ENCODE results near the gene SCGN. TPM values are rescaled to one million over a fixed set of nuclear protein-coding genes. Genes with fewer than 3 reads are reported as not detected.

SCGN gene
- polyA plus RNA-seq, 1 donor (not counting 4 experiments of a cell fraction or from before 2014, with no cell fraction given) = not detected

- peaks cover 4% of the 10 kb centered on the region for H3K27me3 ChIP-seq (ENCODE audit: control insufficient read depth, extremely low read depth, insufficient read depth, low read length)
- TF ChIP-seq, protein P1, sequence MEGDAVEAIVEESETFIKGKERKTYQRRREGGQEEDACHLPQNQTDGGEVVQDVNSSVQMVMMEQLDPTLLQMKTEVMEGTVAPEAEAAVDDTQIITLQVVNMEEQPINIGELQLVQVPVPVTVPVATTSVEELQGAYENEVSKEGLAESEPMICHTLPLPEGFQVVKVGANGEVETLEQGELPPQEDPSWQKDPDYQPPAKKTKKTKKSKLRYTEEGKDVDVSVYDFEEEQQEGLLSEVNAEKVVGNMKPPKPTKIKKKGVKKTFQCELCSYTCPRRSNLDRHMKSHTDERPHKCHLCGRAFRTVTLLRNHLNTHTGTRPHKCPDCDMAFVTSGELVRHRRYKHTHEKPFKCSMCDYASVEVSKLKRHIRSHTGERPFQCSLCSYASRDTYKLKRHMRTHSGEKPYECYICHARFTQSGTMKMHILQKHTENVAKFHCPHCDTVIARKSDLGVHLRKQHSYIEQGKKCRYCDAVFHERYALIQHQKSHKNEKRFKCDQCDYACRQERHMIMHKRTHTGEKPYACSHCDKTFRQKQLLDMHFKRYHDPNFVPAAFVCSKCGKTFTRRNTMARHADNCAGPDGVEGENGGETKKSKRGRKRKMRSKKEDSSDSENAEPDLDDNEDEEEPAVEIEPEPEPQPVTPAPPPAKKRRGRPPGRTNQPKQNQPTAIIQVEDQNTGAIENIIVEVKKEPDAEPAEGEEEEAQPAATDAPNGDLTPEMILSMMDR (optimal IDR thresholded peaks at IDR 0.05 in 1 of 3, IDR thresholded peaks at IDR 0.05 in 1 of 3, conservative IDR thresholded peaks at IDR 0.05 in 1 of 3; ENCODE audit: extremely low read depth in 1 of 3, insufficient read depth in 2 of 3, low read length in 3 of 3) = no peak
- TF ChIP-seq EZH2 (IDR thresholded peaks at IDR 0.05; ENCODE audit: low read length) = no peak
- FAIRE-seq = no peak
Measured at GRCh38 chr6:25732468-25733198, 80.6 kb downstream of the SCGN start.

DNA sequence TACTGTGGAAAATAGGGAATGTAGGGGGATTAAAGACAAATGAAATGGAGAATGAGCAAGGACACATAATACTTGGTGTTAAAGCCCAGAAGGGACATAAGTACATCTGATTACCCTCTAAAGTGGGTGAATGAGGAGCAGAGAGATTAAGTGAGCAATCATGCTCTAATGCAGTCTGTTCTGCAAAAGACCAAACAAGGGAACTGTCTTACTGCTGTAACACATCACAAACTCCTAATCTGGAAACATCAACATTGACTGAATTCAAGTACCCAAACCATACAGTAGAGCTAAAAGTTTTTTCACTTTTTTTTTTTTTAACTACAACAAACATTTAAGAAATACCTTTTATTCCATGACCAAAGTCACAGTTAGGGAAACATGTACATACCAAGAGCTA, 83.2 kb downstream of the SCGN start:
- H3K79me2 ChIP-seq (ENCODE audit: control insufficient read depth, insufficient read depth, low read length) = no peaks in the 10 kb centered on the region
- dilution Hi-C loops (cut with MboI; ENCODE audit: extremely low pct_ligation_motif_present, low sequenced_read_pairs) = no loop called here
- FAIRE-seq = peak; percentile 36

More at GRCh38 chr6:25732468-25733198, 80.6 kb downstream of the SCGN start:
- Histone ChIP-seq H3K9ac (ENCODE audit: control insufficient read depth, extremely low read depth, insufficient read depth, low read length) (no peak overlapping the region), H3K27ac (ENCODE audit: control insufficient read depth, insufficient read depth, low read length) (no peak overlapping the region), H3K9me3 (ENCODE audit: control insufficient read depth, low read depth, low read length) (no peaks in the 10 kb centered on the region), H3K4me2 (ENCODE audit: control insufficient read depth, extremely low read depth, insufficient read depth, low read depth, low read length) (no peak overlapping the region), H2AFZ (ENCODE audit: control insufficient read depth, low read length) (no peak overlapping the region), H3K79me2 (ENCODE audit: control insufficient read depth, insufficient read depth, low read length) (no peaks in the 10 kb centered on the region), H3K36me3 (ENCODE audit: control insufficient read depth in 2 of 2, extremely low read depth in 1 of 2, insufficient read depth in 2 of 2, low read length in 2 of 2) (no peaks in the 10 kb centered on the region), H3K4me3 (ENCODE audit: control insufficient read depth in 2 of 3, extremely low read depth in 1 of 3, insufficient read depth in 2 of 3, low read depth in 1 of 3, low read length in 3 of 3) (no peak overlapping the region), H3K9me1 (ENCODE audit: control insufficient read depth, extremely low read depth, insufficient read depth, low read length) (no peaks in the 10 kb centered on the region), H3K4me1 (ENCODE audit: control insufficient read depth, extremely low read depth, insufficient read depth, low read length) (no peaks in the 10 kb centered on the region), H4K20me1 (ENCODE audit: control insufficient read depth, extremely low read depth, insufficient read depth, low read length) (no peaks in the 10 kb centered on the region)
- dilution Hi-C loops (cut with MboI; ENCODE audit: extremely low pct_ligation_motif_present, low sequenced_read_pairs) = no loop called here
- no peak for DNase-seq (ENCODE audit: low read depth, low spot score)

More for the DNA sequence above, 83.2 kb downstream of the SCGN start:
- TF ChIP-seq EZH2 (IDR thresholded peaks at IDR 0.05; ENCODE audit: low read length) = no peak
- TF ChIP-seq, protein P1 (optimal IDR thresholded peaks at IDR 0.05 in 1 of 3, IDR thresholded peaks at IDR 0.05 in 1 of 3, conservative IDR thresholded peaks at IDR 0.05 in 1 of 3; ENCODE audit: extremely low read depth in 1 of 3, insufficient read depth in 2 of 3, low read length in 3 of 3) = no peak
- H3K4me2 ChIP-seq (ENCODE audit: control insufficient read depth, extremely low read depth, insufficient read depth, low read depth, low read length) = no peak overlapping the region
- peaks cover 4% of the 10 kb centered on the region for H3K27me3 ChIP-seq (ENCODE audit: control insufficient read depth, extremely low read depth, insufficient read depth, low read length)
- no peak for DNase-seq (ENCODE audit: low read depth, low spot score)
- no peaks in the 10 kb centered on the region for H3K36me3 ChIP-seq (ENCODE audit: control insufficient read depth in 2 of 2, extremely low read depth in 1 of 2, insufficient read depth in 2 of 2, low read length in 2 of 2)
- H2AFZ ChIP-seq (ENCODE audit: control insufficient read depth, low read length) = no peak overlapping the region
- no peaks in the 10 kb centered on the region for H3K9me1 ChIP-seq (ENCODE audit: control insufficient read depth, extremely low read depth, insufficient read depth, low read length)
- no peaks in the 10 kb centered on the region for H3K4me1 ChIP-seq (ENCODE audit: control insufficient read depth, extremely low read depth, insufficient read depth, low read length)
- H4K20me1 ChIP-seq (ENCODE audit: control insufficient read depth, extremely low read depth, insufficient read depth, low read length) = no peaks in the 10 kb centered on the region
- no peak overlapping the region for H3K4me3 ChIP-seq (ENCODE audit: control insufficient read depth in 2 of 3, extremely low read depth in 1 of 3, insufficient read depth in 2 of 3, low read depth in 1 of 3, low read length in 3 of 3)
- H3K27ac ChIP-seq (ENCODE audit: control insufficient read depth, insufficient read depth, low read length) = no peak overlapping the region
- no peaks in the 10 kb centered on the region for H3K9me3 ChIP-seq (ENCODE audit: control insufficient read depth, low read depth, low read length)
- no peak overlapping the region for H3K9ac ChIP-seq (ENCODE audit: control insufficient read depth, extremely low read depth, insufficient read depth, low read length)
